Stimulated activated CD4-positive, alpha-beta T cell treated with anti-CD3 and anti-CD28 coated beads, Interleukin-2, amount 100 ng/mL, for 4 hours (primary cell): ENCODE data around the gene MTOR.

Experiments
- DNase-seq: peaks from one replicate; pipeline ENCODE4 v3.0.0-alpha.2; 2020; ENCODE audit warnings: low read depth

The MTOR gene

DNA sequence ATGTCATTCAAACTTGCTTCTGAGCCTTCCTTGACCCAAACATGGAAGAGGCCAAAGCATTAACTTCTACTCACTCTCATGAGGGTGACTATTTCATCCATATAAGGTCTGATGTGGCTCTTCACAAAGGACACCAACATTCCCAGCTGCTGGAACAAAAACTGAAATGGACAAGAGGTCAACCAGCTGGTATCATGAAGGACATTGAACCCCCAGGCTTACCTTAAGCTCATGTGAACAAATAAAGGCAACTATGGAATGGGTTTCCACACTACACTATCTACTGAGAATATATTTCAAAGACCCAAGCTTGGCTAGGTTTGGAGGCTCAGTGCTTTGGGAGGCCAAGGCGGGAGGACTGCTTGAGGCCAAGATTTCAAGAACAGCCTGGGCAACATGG, 46.3 kb downstream of the MTOR start:
- DNase-seq = no peak

DNA sequence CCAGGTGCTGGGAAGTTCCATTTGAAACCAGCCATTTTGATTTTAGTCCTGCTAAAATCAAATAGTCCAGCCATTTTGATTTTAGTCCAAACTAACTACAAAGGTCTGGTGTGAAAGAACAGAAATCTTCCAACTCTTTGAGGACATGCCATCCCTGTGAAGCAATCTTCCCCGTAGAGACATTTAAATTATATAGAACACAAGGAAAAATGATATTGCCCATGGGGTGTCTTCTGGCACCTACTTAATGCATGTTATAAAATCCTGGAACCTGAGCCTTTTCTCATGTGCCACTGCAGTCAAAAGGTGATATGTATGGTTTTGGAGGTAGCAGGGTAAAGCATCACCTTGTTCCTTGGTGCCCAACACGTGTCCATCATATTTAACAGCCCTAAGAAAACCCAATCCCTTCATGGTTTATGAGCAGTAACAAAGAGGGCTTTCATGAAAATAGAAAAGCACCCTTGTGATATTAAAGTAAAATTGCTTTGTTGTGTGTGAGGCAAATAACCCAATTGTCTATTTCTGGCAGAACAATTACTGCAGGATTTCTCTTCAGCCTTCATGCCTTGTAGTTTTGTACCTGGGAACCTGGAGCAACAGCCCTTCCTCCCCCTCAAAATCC, 46.9 kb downstream of the MTOR start:
- DNase-seq = no peak

DNA sequence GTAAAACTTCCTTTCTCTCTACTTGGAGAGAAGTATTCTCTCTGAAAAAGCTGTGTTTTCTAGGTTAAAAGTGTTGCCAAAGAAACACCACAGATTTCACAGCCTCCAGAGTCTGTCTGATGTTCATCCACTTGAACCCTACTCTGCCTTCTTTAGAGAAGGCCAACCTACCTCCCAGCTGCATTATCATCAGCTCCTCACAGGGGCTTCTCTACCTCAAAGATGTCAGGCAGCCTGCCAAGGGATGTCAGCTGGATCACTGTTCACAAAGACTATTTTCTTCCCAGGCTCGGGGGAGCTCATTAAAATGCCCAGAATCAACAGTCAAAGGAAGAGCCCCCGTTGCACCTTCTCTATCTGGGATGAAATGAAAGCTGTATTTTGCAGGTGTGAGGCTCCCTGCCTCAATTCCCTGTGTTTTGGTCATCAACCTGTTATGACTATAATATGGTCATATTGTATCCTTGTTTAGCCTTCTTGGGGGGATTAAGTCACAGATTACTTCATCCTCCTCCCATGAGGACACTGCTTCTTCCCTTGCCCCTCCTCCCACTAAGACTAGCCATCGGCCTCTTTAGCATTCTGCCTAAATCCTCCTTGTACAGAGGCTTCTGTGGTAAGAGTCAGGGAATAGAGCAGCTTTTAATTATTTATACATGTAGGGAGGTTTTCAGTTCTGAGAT, 47.5 kb downstream of the MTOR start:
- no peak for DNase-seq

DNA sequence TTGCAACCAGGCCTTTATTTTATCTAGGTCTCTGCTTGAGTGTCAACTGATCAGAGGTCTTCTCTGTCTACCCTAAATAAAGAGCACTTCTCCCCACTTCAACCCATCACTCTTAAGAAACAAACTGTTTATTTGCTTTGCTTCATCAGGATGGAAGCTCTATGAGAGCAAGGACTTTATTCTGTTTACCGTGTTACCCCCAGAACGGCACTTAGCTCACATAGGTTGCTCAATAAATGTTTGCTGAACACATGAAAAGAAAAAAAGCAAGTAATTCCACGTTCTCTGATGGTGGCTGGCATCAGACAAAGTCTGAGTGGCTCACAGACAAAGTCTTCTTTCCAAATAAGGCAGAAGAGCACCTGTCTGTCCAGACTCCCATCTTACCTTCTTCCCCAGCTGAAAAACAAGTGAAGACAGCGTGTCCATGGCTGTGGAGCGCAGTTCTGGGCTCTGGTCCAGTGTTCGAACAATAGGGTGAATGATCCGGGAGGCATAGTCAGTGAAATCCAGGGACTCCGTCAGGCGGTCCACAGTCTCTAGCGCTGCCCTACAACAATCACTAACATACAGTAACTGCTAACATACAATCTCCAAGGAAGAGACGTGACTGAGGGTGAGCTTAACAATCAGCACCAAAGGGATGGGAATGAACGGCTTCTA, 50.3 kb downstream of the MTOR start:
- DNase-seq = no peak

DNA sequence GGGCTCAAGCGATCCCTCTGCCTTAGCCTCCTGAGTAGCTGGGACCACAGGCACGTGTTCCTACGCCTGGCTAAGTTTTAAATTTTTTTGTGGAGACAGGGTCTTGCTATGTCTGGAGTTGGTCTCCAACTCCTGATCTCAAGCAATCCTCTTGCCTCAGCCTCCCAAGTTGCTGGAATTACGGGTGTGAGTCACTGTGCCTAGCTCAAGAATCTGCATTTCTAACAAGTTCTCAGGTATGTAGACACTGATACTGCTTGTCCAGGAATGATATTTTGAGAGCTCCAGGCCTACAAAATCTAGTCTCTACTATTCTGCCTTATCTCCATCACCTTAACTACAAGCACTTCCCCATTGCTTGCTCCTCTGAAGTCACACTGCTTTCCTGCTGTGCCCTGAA, 50.9 kb downstream of the MTOR start:
- no peak for DNase-seq

DNA sequence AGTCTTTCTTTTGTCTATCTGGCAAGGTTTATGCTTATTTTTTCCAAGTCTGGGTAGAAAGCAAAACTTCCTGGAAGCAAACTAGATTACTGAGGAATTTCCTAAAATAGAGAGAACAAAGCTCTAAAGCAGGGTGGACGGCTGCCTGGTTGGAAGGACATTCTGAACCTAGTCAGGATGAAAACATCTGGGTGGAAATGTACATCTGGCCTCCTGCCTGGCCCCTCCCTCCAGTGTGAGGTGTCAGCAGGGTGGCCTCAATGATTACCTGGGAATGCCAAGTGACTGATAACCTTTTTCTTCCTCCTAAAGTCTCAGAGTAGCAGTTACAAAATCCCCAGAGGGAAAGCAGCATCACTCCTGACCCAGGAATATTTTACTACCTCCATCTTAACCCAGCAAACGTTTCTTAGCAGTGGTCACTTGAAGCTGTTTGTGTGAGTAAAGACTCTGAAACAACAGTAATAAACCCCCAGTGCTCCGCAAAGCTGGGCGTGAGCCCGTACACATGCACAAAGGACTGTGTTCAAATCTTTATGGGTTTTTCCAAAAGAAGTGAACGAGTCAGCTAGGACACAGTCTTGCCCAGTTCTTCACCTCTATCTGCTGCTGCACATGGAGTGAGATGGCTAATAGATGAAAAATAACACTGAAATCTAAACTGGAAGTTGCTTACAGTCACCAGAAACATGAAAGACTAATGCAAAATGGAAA, 54.3 kb downstream of the MTOR start:
- DNase-seq = no peak

DNA sequence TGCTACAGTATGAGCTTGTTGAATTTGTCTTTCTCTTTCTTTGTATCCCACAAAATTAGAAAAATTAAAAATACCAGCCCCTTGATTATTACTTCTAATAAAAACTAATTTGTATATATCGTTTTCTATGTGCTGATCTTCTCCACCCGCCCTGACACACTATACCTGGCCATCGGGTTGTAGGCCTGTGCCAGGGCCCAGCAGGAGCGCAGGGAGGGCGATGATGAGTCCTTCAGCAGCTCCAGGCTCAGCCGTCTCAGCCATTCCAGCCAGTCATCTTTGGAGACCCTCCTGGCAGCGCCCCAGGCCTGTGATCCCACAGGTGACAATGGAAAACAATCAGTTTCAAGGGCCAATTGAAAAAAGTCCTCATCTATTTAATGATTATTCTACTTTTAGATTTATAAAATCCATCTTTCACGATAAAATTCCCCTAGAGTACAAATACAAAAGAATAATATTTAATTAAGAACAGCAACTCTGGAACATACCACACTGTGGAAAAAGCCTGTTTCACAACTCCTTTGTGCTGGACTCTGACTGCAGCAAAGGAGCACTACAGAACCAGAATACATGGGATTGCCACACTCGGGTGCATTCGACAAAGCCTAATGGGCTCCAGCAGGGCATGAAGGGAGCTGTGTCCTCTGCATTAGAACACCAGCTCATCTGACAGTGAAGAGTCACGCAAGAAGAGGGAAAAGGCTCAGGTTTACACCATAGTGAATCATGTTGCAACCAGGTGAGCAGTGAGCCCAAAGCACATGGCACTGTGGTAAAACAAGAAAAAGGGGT, 57.8 kb downstream of the MTOR start:
- DNase-seq = no peak

DNA sequence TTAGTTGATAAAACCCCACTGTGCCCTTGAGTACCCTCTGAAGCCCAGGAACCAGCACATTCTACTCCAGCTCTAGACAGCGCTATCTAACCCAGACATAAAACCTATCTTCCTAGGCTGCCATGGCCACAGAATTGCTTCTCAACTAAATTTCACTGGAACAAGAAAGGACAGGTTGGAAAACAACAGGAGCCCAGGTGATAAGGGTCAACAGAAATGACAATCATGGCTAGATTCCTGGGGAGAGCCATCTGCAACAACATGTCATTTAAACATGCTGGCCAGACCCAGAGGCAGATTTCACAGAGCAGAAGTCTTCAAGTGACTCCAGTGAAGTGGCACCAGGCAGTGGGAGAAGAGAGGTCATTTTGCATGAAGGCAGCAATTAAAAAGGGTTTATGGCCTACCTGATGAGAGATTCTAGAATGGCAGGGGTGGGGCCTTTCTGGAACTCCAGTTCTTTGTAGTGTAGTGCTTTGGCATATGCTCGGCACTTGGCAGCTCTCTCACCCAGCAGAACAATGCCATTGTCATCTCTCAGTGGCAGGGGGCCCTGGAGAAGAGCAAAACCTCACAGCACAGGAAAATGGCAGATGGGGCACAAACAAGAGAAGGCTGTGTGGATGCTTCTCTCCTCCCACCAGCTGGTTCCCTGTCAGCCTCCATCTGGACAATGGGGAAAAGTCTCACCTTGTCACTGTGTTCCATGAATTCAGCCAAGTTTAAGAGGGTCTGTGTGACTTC, 63.3 kb downstream of the MTOR start:
- DNase-seq = no peak

DNA sequence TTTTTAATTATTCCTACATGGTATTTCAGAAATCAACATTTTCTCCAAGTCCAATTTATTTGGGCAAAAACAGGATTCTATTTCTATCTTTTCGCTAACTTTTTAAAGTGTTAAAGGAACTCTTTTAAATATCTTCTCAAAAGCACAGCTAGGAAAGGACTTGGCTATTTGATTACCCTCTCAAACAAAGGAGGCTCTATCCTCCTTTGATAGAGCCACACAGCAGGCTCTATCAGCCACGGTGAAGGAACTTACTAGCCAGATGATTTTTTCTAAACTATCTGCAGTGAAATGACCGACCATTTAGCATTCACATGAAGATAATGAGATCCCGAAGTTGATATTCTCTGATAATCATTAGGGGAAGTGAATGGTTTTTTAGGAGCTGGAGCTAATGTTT, 64.1 kb downstream of the MTOR start:
- no peak for DNase-seq

DNA sequence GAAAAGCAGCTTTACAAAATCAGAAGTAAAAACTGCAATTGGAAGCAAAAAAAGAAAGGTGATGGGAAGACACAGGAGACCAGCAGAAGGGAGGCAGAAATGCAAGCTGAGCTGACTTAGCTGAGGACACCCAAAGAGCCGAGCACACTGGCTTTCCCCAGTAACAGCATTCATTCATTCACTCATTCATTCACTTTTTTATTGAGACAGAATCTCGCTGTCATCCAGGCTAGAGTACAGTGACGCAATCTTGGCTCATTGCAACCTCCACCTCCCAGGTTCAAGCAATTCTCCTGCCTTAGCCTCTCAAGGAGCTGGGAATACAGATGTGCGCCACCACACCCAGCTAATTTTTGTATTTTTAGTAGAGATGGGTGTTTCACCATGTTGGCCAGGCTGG, 65.0 kb downstream of the MTOR start:
- DNase-seq = no peak

DNA sequence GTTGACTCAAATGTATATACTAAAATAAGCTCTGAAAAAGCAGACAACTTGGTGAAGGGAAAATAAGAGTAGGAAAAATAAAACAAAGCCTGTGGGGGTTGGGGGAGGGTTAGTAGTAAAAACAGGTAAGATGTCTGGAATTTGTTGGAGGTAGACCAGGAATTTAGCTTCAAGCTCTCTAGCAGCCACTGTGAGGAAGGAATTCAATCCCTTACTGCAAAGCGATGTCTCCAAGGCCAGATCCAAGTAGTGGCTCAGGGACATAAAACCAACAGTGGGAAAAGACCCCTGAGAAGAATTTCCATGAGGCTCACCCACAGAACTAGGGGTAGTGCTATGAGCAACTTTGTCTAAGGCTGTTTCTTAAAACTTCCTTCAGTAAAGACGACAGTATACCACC, 65.4 kb downstream of the MTOR start:
- no peak for DNase-seq

DNA sequence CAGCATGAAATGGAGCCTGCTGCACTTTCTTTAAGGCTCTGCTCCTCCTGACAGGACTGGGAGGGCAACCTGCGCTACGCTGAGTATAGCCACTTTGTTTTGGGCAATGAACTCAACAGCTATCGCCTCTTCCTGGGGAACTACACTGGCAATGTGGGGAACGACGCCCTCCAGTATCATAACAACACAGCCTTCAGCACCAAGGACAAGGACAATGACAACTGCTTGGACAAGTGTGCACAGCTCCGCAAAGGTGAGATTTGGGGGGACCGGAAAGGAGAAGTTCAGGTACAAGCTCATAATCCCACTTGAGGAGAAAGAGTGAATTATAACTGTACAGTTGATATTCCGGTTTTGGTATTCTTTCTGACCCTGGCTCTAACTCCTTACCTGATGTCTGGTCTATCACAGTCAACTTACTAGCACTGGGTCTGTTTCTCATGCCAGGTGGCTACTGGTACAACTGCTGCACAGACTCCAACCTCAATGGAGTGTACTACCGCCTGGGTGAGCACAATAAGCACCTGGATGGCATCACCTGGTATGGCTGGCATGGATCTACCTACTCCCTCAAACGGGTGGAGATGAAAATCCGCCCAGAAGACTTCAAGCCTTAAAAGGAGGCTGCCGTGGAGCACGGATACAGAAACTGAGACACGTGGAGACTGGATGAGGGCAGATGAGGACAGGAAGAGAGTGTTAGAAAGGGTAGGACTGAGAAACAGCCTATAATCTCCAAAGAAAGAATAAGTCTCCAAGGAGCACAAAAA, 67.8 kb downstream of the MTOR start:
- no peak for DNase-seq

DNA sequence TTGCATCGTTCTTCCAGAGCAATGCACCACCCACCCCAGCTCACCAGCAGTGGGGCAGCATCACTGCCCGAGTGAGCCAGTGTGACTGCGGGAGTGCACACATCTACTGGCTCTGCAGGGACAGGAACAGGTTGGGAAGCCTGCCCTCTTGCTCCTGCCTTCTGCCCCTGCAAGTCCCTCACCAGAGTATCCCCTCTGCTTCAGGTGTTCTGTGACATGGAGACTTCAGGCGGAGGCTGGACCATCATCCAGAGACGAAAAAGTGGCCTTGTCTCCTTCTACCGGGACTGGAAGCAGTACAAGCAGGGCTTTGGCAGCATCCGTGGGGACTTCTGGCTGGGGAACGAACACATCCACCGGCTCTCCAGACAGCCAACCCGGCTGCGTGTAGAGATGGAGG, 69.0 kb downstream of the MTOR start:
- DNase-seq = no peak

DNA sequence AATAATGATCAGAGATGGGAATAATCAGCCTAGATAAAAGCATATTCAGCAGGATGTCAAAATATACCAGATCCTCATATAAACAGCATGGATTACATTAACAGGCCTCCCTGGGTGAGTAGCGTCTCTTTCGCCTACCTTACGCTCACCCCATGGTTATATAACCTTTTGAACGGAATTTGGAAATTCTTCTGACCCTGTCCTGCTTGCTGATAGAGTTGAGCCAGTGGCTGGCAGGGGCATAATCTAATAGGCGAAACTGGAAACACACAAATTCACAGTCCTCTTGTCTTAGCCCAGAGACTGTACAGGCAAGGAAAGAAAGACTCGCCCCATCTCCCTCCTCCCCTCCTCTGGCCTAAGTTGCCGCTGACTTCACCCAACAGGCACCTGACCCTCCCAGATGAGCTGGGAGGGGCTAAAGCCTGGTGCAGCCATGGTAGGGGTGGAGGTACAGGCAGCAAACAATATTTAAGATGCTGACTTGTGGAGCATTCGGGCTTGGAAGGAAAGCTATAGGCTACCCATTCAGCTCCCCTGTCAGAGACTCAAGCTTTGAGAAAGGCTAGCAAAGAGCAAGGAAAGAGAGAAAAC, 73.4 kb downstream of the MTOR start, which contains the start of gene ANGPTL7:
Gene ANGPTL7 (plus strand): TSS at position 498 of the 594 bp plus-strand sequence. CDS start 225 bp downstream, outside the sequence.
- DNase-seq = no peak

DNA sequence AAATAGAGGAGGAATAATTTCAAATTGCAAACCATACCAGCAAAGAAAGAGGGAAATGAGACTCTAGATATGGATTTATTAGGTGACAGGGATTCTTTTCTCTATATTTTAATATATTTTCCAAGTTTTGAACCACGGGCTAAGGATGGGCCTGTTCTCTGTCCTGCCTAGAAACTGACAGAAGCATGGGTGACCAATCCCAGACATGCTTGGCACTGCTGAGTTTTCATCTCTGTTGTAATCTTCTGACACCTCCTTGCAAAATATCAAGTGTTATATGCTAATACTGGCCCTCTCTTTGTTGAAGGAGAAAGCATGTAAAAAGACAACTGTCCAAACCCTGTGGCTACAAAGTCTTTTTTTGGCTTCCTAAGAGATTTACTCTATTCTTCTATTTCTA, 74.0 kb downstream of the MTOR start:
- DNase-seq = no peak

DNA sequence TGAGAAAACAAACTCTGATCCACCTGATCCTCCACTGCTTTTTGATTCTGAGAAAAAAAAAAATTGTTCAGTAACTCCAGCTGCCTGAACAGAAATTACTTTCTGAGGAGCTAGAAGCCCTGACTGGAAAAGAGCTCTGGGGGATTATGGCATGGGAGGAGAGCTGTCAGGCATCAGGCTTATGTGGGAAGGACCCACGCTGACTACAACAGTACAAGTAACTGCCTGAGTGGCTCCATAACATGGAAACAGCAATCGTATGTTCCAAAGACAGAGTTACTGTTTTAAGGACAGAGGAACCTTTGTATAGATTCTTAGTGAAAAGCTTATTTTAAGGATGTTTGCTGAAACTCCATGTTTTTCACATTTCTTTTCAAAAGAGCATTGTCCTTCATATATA, 74.4 kb downstream of the MTOR start:
- DNase-seq = no peak

DNA sequence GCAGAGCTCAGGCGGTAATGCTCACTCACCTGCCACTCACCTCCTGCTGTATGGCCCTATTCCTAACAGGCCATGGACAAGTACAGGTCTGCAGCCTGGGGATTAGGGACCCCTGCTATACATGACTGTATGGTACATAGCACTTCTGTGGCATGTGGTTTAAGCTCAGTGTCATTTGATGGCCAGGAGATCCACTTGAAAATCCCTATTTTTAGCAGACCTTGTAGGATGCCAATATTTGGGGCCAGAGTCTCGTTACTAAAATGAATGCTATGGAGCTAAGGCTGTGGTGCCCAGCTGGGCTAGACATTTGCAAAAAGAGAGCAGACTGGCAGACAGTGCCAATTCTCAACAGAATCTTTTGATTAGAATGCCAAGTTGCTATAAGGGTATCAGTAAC, 74.9 kb downstream of the MTOR start:
- DNase-seq = no peak

DNA sequence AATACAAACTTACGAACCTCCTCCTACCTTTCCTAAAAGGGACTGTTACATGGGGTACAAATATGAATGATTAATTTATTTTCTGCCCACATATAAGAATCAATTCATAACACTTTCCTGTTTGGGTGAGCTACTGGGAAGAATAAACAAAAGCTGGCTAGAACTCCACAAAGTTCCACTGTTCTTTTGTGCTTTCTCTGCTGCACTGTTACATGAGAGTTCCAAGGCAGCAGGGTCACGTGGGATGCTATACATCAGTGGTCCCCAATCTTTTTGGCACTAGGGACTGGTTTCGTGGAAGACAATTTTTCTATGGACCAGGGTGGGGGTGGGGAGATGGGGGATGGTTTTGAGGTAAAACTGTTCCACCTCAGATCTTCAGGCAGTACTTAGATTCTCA, 75.4 kb downstream of the MTOR start:
- DNase-seq = no peak

DNA sequence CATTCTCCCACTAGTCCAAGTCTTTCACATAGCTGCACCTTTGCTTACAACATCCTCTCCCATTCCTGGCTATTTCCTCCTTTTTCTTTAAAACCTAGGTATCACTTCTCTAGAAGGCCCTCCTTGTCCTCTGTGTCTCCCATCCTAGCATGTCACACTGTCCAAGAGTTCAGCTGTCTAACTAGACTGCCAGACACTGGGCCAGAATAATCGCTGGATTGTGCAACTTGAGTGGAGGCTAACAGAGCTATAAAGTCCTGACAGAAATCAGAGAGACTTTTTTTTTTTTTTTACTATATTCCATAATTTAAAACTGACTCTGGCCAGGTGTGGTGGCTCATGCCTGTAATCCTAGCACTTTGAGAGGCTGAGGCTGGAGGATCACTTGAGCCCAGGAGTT, 77.4 kb downstream of the MTOR start:
- DNase-seq = no peak

DNA sequence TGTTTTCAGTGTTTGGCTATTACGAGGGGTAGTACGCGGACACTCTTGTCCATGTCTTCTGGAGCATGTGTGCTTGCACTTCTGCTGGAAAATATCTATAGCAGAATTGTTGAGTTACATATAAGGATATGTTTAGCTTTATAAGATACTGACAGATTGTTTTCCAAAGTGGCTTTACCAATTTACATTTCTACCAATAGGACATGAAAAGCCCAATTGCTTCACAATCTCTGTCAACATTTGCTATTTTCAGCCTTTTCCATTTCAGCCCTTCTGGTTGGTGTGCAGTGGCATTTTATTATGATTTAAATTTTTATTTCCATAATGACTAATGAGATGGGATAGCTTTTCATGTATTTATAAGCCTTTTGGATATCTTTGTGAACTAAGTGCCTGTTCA, 79.5 kb downstream of the MTOR start:
- no peak for DNase-seq
